Endothelial cell of umbilical vein (primary cell): Measurements from ENCODE around the gene VPS11. TPM values are rescaled to one million over a fixed set of nuclear protein-coding genes. Genes with fewer than 3 reads are reported as not detected.

Source experiments
- BruUV-seq: library from RNA; stranded (reverse); fragments of 400-500 nt; replicated peaks from 2 replicates; lab custom pipeline; 2021; lab: Mats Ljungman, UMichigan
- CTCF ChIA-PET: fragments of 300-600, 350-600 bp; sonication (Branson Sonifier 250); formaldehyde crosslinking; loops from one replicate; lab custom pipeline; 2021; ENCODE audit warnings: antibody characterized with exemption, inconsistent platforms; lab: Charles Lee
- POLR2A ChIA-PET: fragments of 300-600, 350-600 bp; sonication (Branson Sonifier 250); formaldehyde crosslinking; loops from one replicate; lab custom pipeline; 2021; ENCODE audit warnings: antibody characterized with exemption, inconsistent platforms; lab: Charles Lee
- DNase-seq: peaks from one replicate; pipeline ENCODE4 v3.0.0-alpha.2; 2011; ENCODE audit warnings: low read depth, low spot score
- FAIRE-seq: peaks from 2 replicates; lab custom pipeline; 2011; peaks lifted over from hg19 to GRCh38; lab: Jason Lieb, UNC
- H2AFZ ChIP-seq: 2 replicates; pipeline ENCODE4 v1.6.0; 2012; ENCODE audit warnings: low read depth, low read length, control low read depth, inconsistent platforms
- H3K27ac ChIP-seq: 2 replicates; pipeline ENCODE4 v1.5.1; 2011; ENCODE audit warnings: low read depth, mild to moderate bottlenecking, control low read depth, low read length, moderate library complexity; ENCODE audit not compliant: insufficient read depth
- H3K27me3 ChIP-seq, 2 experiments: 2 replicates each; pipeline versions ENCODE4 v1.6.0 to v1.6.1; 2011; ENCODE audit warnings: low read length in 2 of 2, mixed read lengths in 1 of 2; ENCODE audit not compliant: control insufficient read depth in 2 of 2, insufficient read depth in 2 of 2
- H3K36me3 ChIP-seq, 2 experiments: 2 replicates in 1 of 2; 3 replicates in 1 of 2; pipeline ENCODE4 v1.5.1; 2011; ENCODE audit warnings: low read length in 2 of 2, mild to moderate bottlenecking in 1 of 2, moderate library complexity in 1 of 2; ENCODE audit not compliant: control insufficient read depth in 2 of 2, insufficient read depth in 2 of 2; ENCODE audit errors: extremely low read depth in 1 of 2
- H3K4me1 ChIP-seq: 3 replicates; pipeline ENCODE4 v1.5.1; 2011; ENCODE audit warnings: mild to moderate bottlenecking, low read length; ENCODE audit not compliant: control insufficient read depth, insufficient read depth; ENCODE audit errors: extremely low read depth
- H3K4me2 ChIP-seq: 2 replicates; pipeline ENCODE4 v1.6.1; 2011; ENCODE audit warnings: low read length, control low read depth, mixed read lengths; ENCODE audit not compliant: insufficient read depth
- H3K4me3 ChIP-seq, 3 experiments: fragments of 200-600 bp in 1 of 3; sonication (generic), shearing (Covaris generic) in 1 of 3; replicated peaks in 1 of 3; 2 replicates each; pipeline ENCODE4 v1.5.1; 2011 to 2016; ENCODE audit warnings: control low read depth in 3 of 3, low read length in 3 of 3, mild to moderate bottlenecking in 2 of 3, inconsistent platforms in 1 of 3, low read depth in 1 of 3, moderate library complexity in 1 of 3; ENCODE audit not compliant: insufficient read depth in 1 of 3
- H3K79me2 ChIP-seq: 2 replicates; pipeline ENCODE4 v1.6.0; 2012; ENCODE audit warnings: low read length, inconsistent platforms; ENCODE audit not compliant: control insufficient read depth, insufficient read depth
- H3K9ac ChIP-seq: replicated peaks from 2 replicates; pipeline ENCODE3; 2011; ENCODE audit warnings: low read length, control low read depth; ENCODE audit not compliant: insufficient read depth; ENCODE audit errors: extremely low read depth
- H3K9me1 ChIP-seq: replicated peaks from 3 replicates; pipeline ENCODE4 v1.6.0; 2011; ENCODE audit warnings: mild to moderate bottlenecking, low read length; ENCODE audit not compliant: control insufficient read depth, insufficient read depth; ENCODE audit errors: extremely low read depth
- H3K9me3 ChIP-seq: replicated peaks from 2 replicates; pipeline ENCODE4 v1.5.1; 2012; ENCODE audit warnings: low read length, inconsistent platforms; ENCODE audit not compliant: control insufficient read depth, insufficient read depth
- H4K20me1 ChIP-seq: replicated peaks from 2 replicates; pipeline ENCODE3; 2011; ENCODE audit warnings: mild to moderate bottlenecking, low read length; ENCODE audit not compliant: control insufficient read depth, insufficient read depth; ENCODE audit errors: extremely low read depth
- EZH2 ChIP-seq: IDR thresholded peaks from 2 replicates; pipeline ENCODE4 v1.6.1; 2012; ENCODE audit warnings: borderline replicate concordance, low read depth, mild to moderate bottlenecking, moderate library complexity, low read length, inconsistent platforms; ENCODE audit not compliant: severe bottlenecking
- FOS ChIP-seq: IDR thresholded peaks from 2 replicates; pipeline ENCODE4 v1.6.1; 2011; ENCODE audit warnings: mild to moderate bottlenecking, low read length, moderate library complexity, borderline replicate concordance; ENCODE audit not compliant: insufficient read depth
- GATA2 ChIP-seq: IDR thresholded peaks from 2 replicates; pipeline ENCODE4 v1.7.0; 2011; ENCODE audit warnings: low read depth, mild to moderate bottlenecking, moderate library complexity, mixed read lengths, low read length; ENCODE audit not compliant: insufficient read length, insufficient read depth
- JUN ChIP-seq: IDR thresholded peaks from 2 replicates; pipeline ENCODE4 v1.6.1; 2011; ENCODE audit warnings: borderline replicate concordance, low read depth; ENCODE audit not compliant: insufficient read length, insufficient read depth
- MYC ChIP-seq: IDR thresholded peaks from one replicate; pipeline ENCODE4 v1.6.1; 2011; ENCODE audit warnings: mild to moderate bottlenecking, low read depth, low read length
- POLR2A ChIP-seq: IDR thresholded peaks from 2 replicates; pipeline ENCODE4 v1.6.1; 2012; ENCODE audit warnings: low read depth, mild to moderate bottlenecking, control low read depth, low read length
- POLR2AphosphoS5 ChIP-seq: IDR thresholded peaks from 2 replicates; pipeline ENCODE4 v1.6.1; 2012; ENCODE audit warnings: low read depth, mild to moderate bottlenecking, control low read depth, low read length, moderate library complexity; ENCODE audit not compliant: insufficient read depth
- dilution Hi-C: fragments of 300-500 bp; cut with MboI; formaldehyde crosslinking; loops from one replicate; pipeline ENCODE4 v1.15.0; 2019; ENCODE audit warnings: low sequenced_read_pairs; ENCODE audit not compliant: extremely low pct_ligation_motif_present
- intact Hi-C: fragments of 100-400 bp; cut with micrococcal nuclease; formaldehyde crosslinking; loops from one replicate; pipeline ENCODE4 v1.10.0; 2022
- polyA plus RNA-seq, 4 experiments: library from polyadenylated mRNA; depleted of rRNA in 3 of 4; stranded (reverse) in 3 of 4; unstranded in 1 of 4; fragments of >200 nt; gene quantifications; 2 replicates each; pipeline versions ENCODE4 v1.2.1 to v1.2.3, GENCODE V29; 2011 to 2012; ENCODE audit warnings: missing spikeins in 1 of 4
- total RNA-seq: library from RNA; stranded (reverse); gene quantifications from 2 replicates; pipeline ENCODE4 v1.2.3, GENCODE V29; 2021
- TF ChIP-seq, protein P1 (sequence below), 2 donors: IDR thresholded peaks; 1 replicate in 1 of 2; 2 replicates in 1 of 2; pipeline ENCODE4 v1.5.1; 2011; ENCODE audit warnings: low read length in 2 of 2, mild to moderate bottlenecking in 2 of 2, moderate library complexity in 2 of 2, control low read depth in 1 of 2, inconsistent platforms in 1 of 2, low read depth in 1 of 2; ENCODE audit not compliant: insufficient read depth in 1 of 2; ENCODE audit errors: extremely low read depth in 1 of 2
- TF ChIP-seq, protein P2 (sequence below): IDR thresholded peaks from 2 replicates; pipeline ENCODE4 v1.6.1; 2011; ENCODE audit not compliant: insufficient read depth, insufficient read length

Gene VPS11
- total and polyA plus RNA-seq, 2 donors (not counting 3 experiments of a cell fraction or from before 2014, with no cell fraction given), result 26.4 to 31.0 TPM

DNA sequence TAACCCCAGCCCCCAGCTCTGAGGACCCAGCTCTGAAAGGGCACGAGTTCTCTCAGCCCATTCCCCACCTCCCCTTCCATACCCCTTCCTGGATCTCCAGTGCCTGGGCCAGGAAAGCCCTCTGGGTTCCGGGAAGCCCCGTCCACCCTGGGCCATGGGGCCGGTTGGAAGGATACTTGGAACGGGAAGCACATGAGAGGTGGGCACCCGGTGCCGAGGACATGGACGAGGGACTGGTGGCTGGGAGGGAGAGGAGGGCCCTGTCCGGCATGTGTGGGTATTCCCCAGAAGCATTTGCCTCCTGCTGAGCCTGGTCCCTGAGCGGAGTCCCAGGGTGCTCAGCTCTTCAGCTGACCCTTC, 48.6 kb downstream of the VPS11 start:
- no peaks in the 10 kb centered on the region for H3K79me2 ChIP-seq
- ChIA-PET CTCF (interaction anchor here (0.9 to 1.6 kb wide), 3 partner anchors 14 to 222 kb away, joined by 4 to 7 read pairs (median 5); no protein-coding TSS in a partner anchor), POLR2A (no interaction called here)
- H4K20me1 ChIP-seq, result no peaks in the 10 kb centered on the region
- TF ChIP-seq POLR2A, result no peak
- no peak for TF ChIP-seq JUN
- no peak for TF ChIP-seq EZH2
- no peak for TF ChIP-seq POLR2AphosphoS5
- no peak for TF ChIP-seq FOS
- TF ChIP-seq MYC, result no peak
- TF ChIP-seq, protein P1, sequence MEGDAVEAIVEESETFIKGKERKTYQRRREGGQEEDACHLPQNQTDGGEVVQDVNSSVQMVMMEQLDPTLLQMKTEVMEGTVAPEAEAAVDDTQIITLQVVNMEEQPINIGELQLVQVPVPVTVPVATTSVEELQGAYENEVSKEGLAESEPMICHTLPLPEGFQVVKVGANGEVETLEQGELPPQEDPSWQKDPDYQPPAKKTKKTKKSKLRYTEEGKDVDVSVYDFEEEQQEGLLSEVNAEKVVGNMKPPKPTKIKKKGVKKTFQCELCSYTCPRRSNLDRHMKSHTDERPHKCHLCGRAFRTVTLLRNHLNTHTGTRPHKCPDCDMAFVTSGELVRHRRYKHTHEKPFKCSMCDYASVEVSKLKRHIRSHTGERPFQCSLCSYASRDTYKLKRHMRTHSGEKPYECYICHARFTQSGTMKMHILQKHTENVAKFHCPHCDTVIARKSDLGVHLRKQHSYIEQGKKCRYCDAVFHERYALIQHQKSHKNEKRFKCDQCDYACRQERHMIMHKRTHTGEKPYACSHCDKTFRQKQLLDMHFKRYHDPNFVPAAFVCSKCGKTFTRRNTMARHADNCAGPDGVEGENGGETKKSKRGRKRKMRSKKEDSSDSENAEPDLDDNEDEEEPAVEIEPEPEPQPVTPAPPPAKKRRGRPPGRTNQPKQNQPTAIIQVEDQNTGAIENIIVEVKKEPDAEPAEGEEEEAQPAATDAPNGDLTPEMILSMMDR (IDR thresholded peaks at IDR 0.05; ENCODE audit: extremely low read depth in 1 of 2, insufficient read depth in 1 of 2, low read depth in 1 of 2, low read length in 2 of 2), result no peak
- TF ChIP-seq, protein P2, sequence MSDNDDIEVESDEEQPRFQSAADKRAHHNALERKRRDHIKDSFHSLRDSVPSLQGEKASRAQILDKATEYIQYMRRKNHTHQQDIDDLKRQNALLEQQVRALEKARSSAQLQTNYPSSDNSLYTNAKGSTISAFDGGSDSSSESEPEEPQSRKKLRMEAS, result no peak
- TF ChIP-seq GATA2, result no peak
- H3K4me1 ChIP-seq, result peaks cover 10% of the 10 kb centered on the region
- no peak overlapping the region for H2AFZ ChIP-seq
- H3K4me2 ChIP-seq, result no peak overlapping the region
- dilution Hi-C loops (no loop called here), intact Hi-C loops (no loop called here)
- H3K9me3 ChIP-seq, result no peaks in the 10 kb centered on the region
- no peak overlapping the region for H3K27ac ChIP-seq
- no peak overlapping the region for H3K9ac ChIP-seq
- no peaks in the 10 kb centered on the region for H3K9me1 ChIP-seq
- FAIRE-seq (no peak), DNase-seq (no peak)
- H3K27me3 ChIP-seq, result no peaks in the 10 kb centered on the region
- no peak overlapping the region for H3K4me3 ChIP-seq
- no TSS peak for BruUV-seq
- H3K36me3 ChIP-seq, result peaks cover 7 to 24% of the 10 kb centered on the region in 2 experiments
